GM10266 (cell line): ENCODE data around the gene CNNM4.

Source experiments
- DNase-seq: peaks from one replicate; pipeline ENCODE4 v3.0.0; 2012; ENCODE audit errors: extremely low spot score
- CTCF ChIP-seq: IDR thresholded peaks from 2 replicates; pipeline ENCODE4 v1.5.1; 2012; ENCODE audit warnings: mild to moderate bottlenecking, low read depth; ENCODE audit not compliant: control insufficient read depth, insufficient read depth; ENCODE audit errors: missing control alignments

The CNNM4 gene

GRCh38 chr2:96819876-96820511, 59.3 kb downstream of the CNNM4 start:
- no peak for DNase-seq
- TF ChIP-seq CTCF, result no peak

GRCh38 chr2:96821113-96821675, 60.5 kb downstream of the CNNM4 start:
- no peak for TF ChIP-seq CTCF
- DNase-seq, result no peak

GRCh38 chr2:96822786-96823185, 62.1 kb downstream of the CNNM4 start:
- TF ChIP-seq CTCF, result no peak
- DNase-seq, result no peak

GRCh38 chr2:96823198-96823597, 62.5 kb downstream of the CNNM4 start:
- no peak for TF ChIP-seq CTCF

GRCh38 chr2:96824079-96824870, 63.6 kb downstream of the CNNM4 start:
- TF ChIP-seq CTCF, result no peak
- no peak for DNase-seq

More at GRCh38 chr2:96823198-96823597, 62.5 kb downstream of the CNNM4 start:
- no peak for DNase-seq

- no peak for DNase-seq
- TF ChIP-seq CTCF, result no peak
Observed at GRCh38 chr2:96825057-96825456, 64.4 kb downstream of the CNNM4 start.
